Endodermal cell (in vitro differentiated cells): ENCODE results near the gene RIF1. TPM values are rescaled to one million over a fixed set of nuclear protein-coding genes. Genes with fewer than 3 reads are reported as not detected.

Experiments used
- DNase-seq: peaks from one replicate; pipeline ENCODE4 v3.0.0-alpha.2; 2017
- H3K27ac ChIP-seq: 2 replicates; pipeline ENCODE4 v1.5.1; 2013; ENCODE audit warnings: mild to moderate bottlenecking, low read depth, low read length, moderate library complexity
- H3K27me3 ChIP-seq: 2 replicates; pipeline ENCODE4 v1.6.1; 2013; ENCODE audit warnings: mild to moderate bottlenecking, low read length, moderate library complexity; ENCODE audit not compliant: insufficient read depth, control insufficient read depth, poor library complexity, severe bottlenecking
- H3K36me3 ChIP-seq: 2 replicates; pipeline ENCODE4 v1.7.0; 2013; ENCODE audit warnings: mild to moderate bottlenecking, low read length, moderate library complexity; ENCODE audit not compliant: control insufficient read depth, insufficient read depth
- H3K4me1 ChIP-seq: one replicate; pipeline ENCODE4 v1.7.0; 2013; ENCODE audit warnings: low read length; ENCODE audit not compliant: control insufficient read depth, insufficient read depth
- H3K4me3 ChIP-seq: 2 replicates; pipeline ENCODE4 v1.5.1; 2013; ENCODE audit warnings: mild to moderate bottlenecking, low read length, moderate library complexity
- H3K9ac ChIP-seq: 2 replicates; pipeline ENCODE4 v1.6.1; 2013; ENCODE audit warnings: mild to moderate bottlenecking, low read length, moderate library complexity; ENCODE audit not compliant: poor library complexity, severe bottlenecking; ENCODE audit errors: extremely low read depth
- H3K9me3 ChIP-seq: 2 replicates; pipeline ENCODE4 v1.6.1; 2013; ENCODE audit warnings: mild to moderate bottlenecking, low read length, moderate library complexity; ENCODE audit not compliant: control insufficient read depth
- H3K27ac Mint-ChIP-seq: 2 replicates; pipeline ENCODE4 v1.8.0; 2020; ENCODE audit warnings: mixed read lengths
- H3K27me3 Mint-ChIP-seq: 2 replicates; pipeline ENCODE4 v1.8.0; 2021; ENCODE audit warnings: mild to moderate bottlenecking, mixed read lengths; ENCODE audit not compliant: insufficient read depth
- H3K36me3 Mint-ChIP-seq: 2 replicates; pipeline ENCODE4 v1.8.0; 2020; ENCODE audit warnings: low read depth, mixed read lengths
- H3K4me1 Mint-ChIP-seq: 2 replicates; pipeline ENCODE4 v1.8.0; 2020; ENCODE audit warnings: mixed read lengths
- H3K4me3 Mint-ChIP-seq: 2 replicates; pipeline ENCODE4 v1.8.0; 2020; ENCODE audit warnings: mild to moderate bottlenecking, moderate library complexity, mixed read lengths
- H3K9me3 Mint-ChIP-seq: 2 replicates; pipeline ENCODE4 v1.8.0; 2020; ENCODE audit warnings: mild to moderate bottlenecking, mixed read lengths
- CTCF ChIP-seq: fragments of 200-600 bp; sonication (generic); conservative IDR thresholded peaks from 2 replicates; pipeline ENCODE4 v1.5.0; 2021; ENCODE audit warnings: antibody characterized with exemption, mild to moderate bottlenecking
- WGBS, 2 experiments: methylation state at CpG; one replicate each; pipeline versions ENCODE4 v1.1.5 to v1.1.7; 2013; ENCODE audit warnings: missing lambda C conversion rate in 2 of 2, mixed read lengths in 1 of 2; ENCODE audit not compliant: insufficient coverage in 1 of 2, insufficient read length in 1 of 2; 5-methylcytosine and 5-hydroxymethylcytosine counted together
- total RNA-seq, 2 donors: library from RNA; stranded (reverse); fragmentation: NEBNext Ultra II Directional in 1 of 2; extraction: Animal tissue kit (Norgen Biotek cat#: 25700) in 1 of 2; gene quantifications; 2 replicates in 1 of 2; 3 replicates in 1 of 2; pipeline ENCODE4 v1.2.1, GENCODE V29; 2021

RIF1 gene
- total RNA-seq, 2 donors from 2014 or later = 64.3 to 66.7 TPM

GRCh38 chr2:151476287-151476686 is 66.6 kb downstream of the RIF1 start:
- Histone ChIP-seq H3K9ac (no peak overlapping the region), H3K4me1 (no peaks in the 10 kb centered on the region), H3K27ac (no peak overlapping the region), H3K27me3 (no peaks in the 10 kb centered on the region), H3K9me3 (no peaks in the 10 kb centered on the region), H3K4me3 (no peak overlapping the region), H3K36me3 (peaks cover 44% of the 10 kb centered on the region)
- no peak for DNase-seq
- Mint-ChIP-seq H3K9me3 (no peaks in the 10 kb centered on the region), H3K4me1 (peaks cover 1% of the 10 kb centered on the region), H3K36me3 (peaks cover 67% of the 10 kb centered on the region), H3K27ac (no peak overlapping the region), H3K27me3 (no peaks in the 10 kb centered on the region), H3K4me3 (no peak overlapping the region)
- WGBS, 2 experiments = 93% methylated on average over 1 of the region's 1 CpG; no CpG with 5 or more reads in 1 of the 2 experiments
- no peak for TF ChIP-seq CTCF

GRCh38 chr2:151478011-151478410 is 68.3 kb downstream of the RIF1 start:
- no peak for TF ChIP-seq CTCF
- no peak overlapping the region for H3K9ac ChIP-seq
- Mint-ChIP-seq H3K27ac (no peak overlapping the region), H3K4me1 (peaks cover 5% of the 10 kb centered on the region), H3K9me3 (no peaks in the 10 kb centered on the region), H3K27me3 (no peaks in the 10 kb centered on the region), H3K36me3 (peaks cover 61% of the 10 kb centered on the region), H3K4me3 (no peak overlapping the region)
- no peaks in the 10 kb centered on the region for H3K9me3 ChIP-seq
- DNase-seq = no peak
- WGBS, 2 experiments = 94 to 97% methylated on average over 3 to 4 of the region's 4 CpGs
- no peak overlapping the region for H3K27ac ChIP-seq
- no peaks in the 10 kb centered on the region for H3K27me3 ChIP-seq
- H3K36me3 ChIP-seq = peaks cover 51% of the 10 kb centered on the region
- no peaks in the 10 kb centered on the region for H3K4me1 ChIP-seq
- no peak overlapping the region for H3K4me3 ChIP-seq

- peaks cover 4% of the 10 kb centered on the region for H3K4me1 Mint-ChIP-seq
- H3K36me3 Mint-ChIP-seq = peaks cover 43% of the 10 kb centered on the region
- H3K4me3 ChIP-seq = no peak overlapping the region
- H3K4me3 Mint-ChIP-seq = no peak overlapping the region
- 97 to 98% methylated on average over 5 of the region's 5 CpGs for WGBS, 2 experiments
- H3K27me3 ChIP-seq = no peaks in the 10 kb centered on the region
- DNase-seq = no peak
- no peak overlapping the region for H3K27ac ChIP-seq
- no peaks in the 10 kb centered on the region for H3K9me3 Mint-ChIP-seq
- H3K36me3 ChIP-seq = peaks cover 38% of the 10 kb centered on the region
- H3K9ac ChIP-seq = no peak overlapping the region
- H3K4me1 ChIP-seq = no peaks in the 10 kb centered on the region
- no peaks in the 10 kb centered on the region for H3K27me3 Mint-ChIP-seq
- H3K27ac Mint-ChIP-seq = no peak overlapping the region
- TF ChIP-seq CTCF = no peak
- no peaks in the 10 kb centered on the region for H3K9me3 ChIP-seq
Observed at GRCh38 chr2:151481744-151482143, 72.0 kb downstream of the RIF1 start.
